ENCODE data around the gene ST7. TPM values are rescaled to one million over a fixed set of nuclear protein-coding genes. Genes with fewer than 3 reads are reported as not detected.

Gene ST7
- total and polyA plus RNA-seq, 2 of the 13 experiments (the other 11 are each of a cell fraction or from before 2014, with no cell fraction given) = 17.3 to 23.5 TPM

- TF ChIP-seq ZNF407 (CRISPR knock-in tag; IDR thresholded peaks at IDR 0.05; ENCODE audit: not compliant biosample characterization) = no peak
- TF ChIP-seq NR2F6 (IDR thresholded peaks at IDR 0.05) = no peak
- no peak for TF ChIP-seq NR2F6 (CRISPR knock-in tag; IDR thresholded peaks at IDR 0.05)
- no peak for TF ChIP-seq ZBTB46 (CRISPR knock-in tag; IDR thresholded peaks at IDR 0.05; ENCODE audit: borderline replicate concordance)
- TF ChIP-seq ZBTB21 (CRISPR knock-in tag; IDR thresholded peaks at IDR 0.05) = no peak
- no peak for TF ChIP-seq ZNF569 (CRISPR knock-in tag; IDR thresholded peaks at IDR 0.05; ENCODE audit: borderline replicate concordance)
- no peak for TF ChIP-seq ZNF335 (CRISPR knock-in tag; IDR thresholded peaks at IDR 0.05)
- no peak for TF ChIP-seq ZSCAN31 (CRISPR knock-in tag; IDR thresholded peaks at IDR 0.05; ENCODE audit: low read depth)
- TF ChIP-seq ZNF280B (CRISPR knock-in tag; IDR thresholded peaks at IDR 0.05; ENCODE audit: borderline replicate concordance) = no peak
- peak; percentile 51; the same call in 1 of the 2 replicates for TF ChIP-seq KDM5A (IDR thresholded peaks at IDR 0.05; ENCODE audit: borderline replicate concordance, low read length)
- no peak for TF ChIP-seq EEA1 (CRISPR knock-in tag; IDR thresholded peaks at IDR 0.05; ENCODE audit: borderline replicate concordance)
- no peak for TF ChIP-seq FUBP1 (CRISPR knock-in tag; IDR thresholded peaks at IDR 0.05; ENCODE audit: borderline replicate concordance)
- TF ChIP-seq MBNL3 (CRISPR knock-in tag; conservative IDR thresholded peaks at IDR 0.05) = no peak
- no peak for TF ChIP-seq PHF21A (CRISPR knock-in tag; IDR thresholded peaks at IDR 0.05)
- no peak for TF ChIP-seq ZNF205 (CRISPR knock-in tag; IDR thresholded peaks at IDR 0.05)
Measured at GRCh38 chr7:116953372-116953905, at the start of gene ST7 (continued).
